ENCODE data around the gene CCR6.
A peak's percentile ranks its signal among the peaks of the same experiment; 100 is the strongest.

DNA sequence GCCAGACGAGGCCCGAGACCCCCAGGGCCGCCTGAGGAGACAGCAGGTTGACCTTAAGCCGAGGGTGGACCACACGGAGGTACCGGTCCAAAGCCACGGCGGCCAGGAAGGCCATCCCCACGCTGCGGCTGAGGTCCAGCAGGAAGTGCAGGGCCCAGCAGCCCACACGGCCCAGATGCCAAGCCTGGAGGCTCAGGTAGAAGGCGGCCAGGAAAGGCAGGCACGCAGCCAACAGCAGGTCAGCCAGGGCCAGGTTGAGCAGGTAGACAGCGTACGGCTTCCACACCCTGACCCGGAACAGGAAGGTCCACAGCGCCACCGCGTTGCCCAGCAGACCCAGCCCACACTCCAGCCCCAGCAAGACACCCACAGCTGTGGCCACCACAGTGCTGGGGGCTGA is 34.5 kb downstream of the CCR6 start:
- TF ChIP-seq, protein P1, sequence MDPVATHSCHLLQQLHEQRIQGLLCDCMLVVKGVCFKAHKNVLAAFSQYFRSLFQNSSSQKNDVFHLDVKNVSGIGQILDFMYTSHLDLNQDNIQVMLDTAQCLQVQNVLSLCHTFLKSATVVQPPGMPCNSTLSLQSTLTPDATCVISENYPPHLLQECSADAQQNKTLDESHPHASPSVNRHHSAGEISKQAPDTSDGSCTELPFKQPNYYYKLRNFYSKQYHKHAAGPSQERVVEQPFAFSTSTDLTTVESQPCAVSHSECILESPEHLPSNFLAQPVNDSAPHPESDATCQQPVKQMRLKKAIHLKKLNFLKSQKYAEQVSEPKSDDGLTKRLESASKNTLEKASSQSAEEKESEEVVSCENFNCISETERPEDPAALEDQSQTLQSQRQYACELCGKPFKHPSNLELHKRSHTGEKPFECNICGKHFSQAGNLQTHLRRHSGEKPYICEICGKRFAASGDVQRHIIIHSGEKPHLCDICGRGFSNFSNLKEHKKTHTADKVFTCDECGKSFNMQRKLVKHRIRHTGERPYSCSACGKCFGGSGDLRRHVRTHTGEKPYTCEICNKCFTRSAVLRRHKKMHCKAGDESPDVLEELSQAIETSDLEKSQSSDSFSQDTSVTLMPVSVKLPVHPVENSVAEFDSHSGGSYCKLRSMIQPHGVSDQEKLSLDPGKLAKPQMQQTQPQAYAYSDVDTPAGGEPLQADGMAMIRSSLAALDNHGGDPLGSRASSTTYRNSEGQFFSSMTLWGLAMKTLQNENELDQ (CRISPR knock-in tag; IDR thresholded peaks at IDR 0.05; ENCODE audit: borderline replicate concordance) = no peak
- TF ChIP-seq HNF4A (CRISPR knock-in tag; IDR thresholded peaks at IDR 0.05) = no peak
- TF ChIP-seq, protein P2, sequence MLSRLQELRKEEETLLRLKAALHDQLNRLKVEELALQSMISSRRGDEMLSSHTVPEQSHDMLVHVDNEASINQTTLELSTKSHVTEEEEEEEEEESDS (CRISPR knock-in tag; IDR thresholded peaks at IDR 0.05; ENCODE audit: borderline replicate concordance) = no peak
- no peak for TF ChIP-seq ZNF224 (CRISPR knock-in tag; IDR thresholded peaks at IDR 0.05)
- TF ChIP-seq THYN1 (CRISPR knock-in tag; IDR thresholded peaks at IDR 0.05; ENCODE audit: borderline replicate concordance, low read depth) = no peak
- no peak for TF ChIP-seq POLR2G (IDR thresholded peaks at IDR 0.05; ENCODE audit: low read depth, low read length)
- TF ChIP-seq, protein P3, sequence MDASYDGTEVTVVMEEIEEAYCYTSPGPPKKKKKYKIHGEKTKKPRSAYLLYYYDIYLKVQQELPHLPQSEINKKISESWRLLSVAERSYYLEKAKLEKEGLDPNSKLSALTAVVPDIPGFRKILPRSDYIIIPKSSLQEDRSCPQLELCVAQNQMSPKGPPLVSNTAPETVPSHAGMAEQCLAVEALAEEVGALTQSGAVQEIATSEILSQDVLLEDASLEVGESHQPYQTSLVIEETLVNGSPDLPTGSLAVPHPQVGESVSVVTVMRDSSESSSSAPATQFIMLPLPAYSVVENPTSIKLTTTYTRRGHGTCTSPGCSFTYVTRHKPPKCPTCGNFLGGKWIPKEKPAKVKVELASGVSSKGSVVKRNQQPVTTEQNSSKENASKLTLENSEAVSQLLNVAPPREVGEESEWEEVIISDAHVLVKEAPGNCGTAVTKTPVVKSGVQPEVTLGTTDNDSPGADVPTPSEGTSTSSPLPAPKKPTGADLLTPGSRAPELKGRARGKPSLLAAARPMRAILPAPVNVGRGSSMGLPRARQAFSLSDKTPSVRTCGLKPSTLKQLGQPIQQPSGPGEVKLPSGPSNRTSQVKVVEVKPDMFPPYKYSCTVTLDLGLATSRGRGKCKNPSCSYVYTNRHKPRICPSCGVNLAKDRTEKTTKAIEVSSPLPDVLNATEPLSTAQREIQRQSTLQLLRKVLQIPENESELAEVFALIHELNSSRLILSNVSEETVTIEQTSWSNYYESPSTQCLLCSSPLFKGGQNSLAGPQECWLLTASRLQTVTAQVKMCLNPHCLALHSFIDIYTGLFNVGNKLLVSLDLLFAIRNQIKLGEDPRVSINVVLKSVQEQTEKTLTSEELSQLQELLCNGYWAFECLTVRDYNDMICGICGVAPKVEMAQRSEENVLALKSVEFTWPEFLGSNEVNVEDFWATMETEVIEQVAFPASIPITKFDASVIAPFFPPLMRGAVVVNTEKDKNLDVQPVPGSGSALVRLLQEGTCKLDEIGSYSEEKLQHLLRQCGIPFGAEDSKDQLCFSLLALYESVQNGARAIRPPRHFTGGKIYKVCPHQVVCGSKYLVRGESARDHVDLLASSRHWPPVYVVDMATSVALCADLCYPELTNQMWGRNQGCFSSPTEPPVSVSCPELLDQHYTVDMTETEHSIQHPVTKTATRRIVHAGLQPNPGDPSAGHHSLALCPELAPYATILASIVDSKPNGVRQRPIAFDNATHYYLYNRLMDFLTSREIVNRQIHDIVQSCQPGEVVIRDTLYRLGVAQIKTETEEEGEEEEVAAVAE (CRISPR knock-in tag; IDR thresholded peaks at IDR 0.05; ENCODE audit: borderline replicate concordance) = no peak
- TF ChIP-seq CBX1 (IDR thresholded peaks at IDR 0.05; ENCODE audit: low read depth) = no peak
- TF ChIP-seq GABPA (IDR thresholded peaks at IDR 0.05; ENCODE audit: low read depth, low read length) = peak; percentile 29; the same call in 1 of the 2 replicates
- TF ChIP-seq GABPA (CRISPR knock-in tag; IDR thresholded peaks at IDR 0.05; ENCODE audit: low read depth) = no peak
- TF ChIP-seq, protein P4, sequence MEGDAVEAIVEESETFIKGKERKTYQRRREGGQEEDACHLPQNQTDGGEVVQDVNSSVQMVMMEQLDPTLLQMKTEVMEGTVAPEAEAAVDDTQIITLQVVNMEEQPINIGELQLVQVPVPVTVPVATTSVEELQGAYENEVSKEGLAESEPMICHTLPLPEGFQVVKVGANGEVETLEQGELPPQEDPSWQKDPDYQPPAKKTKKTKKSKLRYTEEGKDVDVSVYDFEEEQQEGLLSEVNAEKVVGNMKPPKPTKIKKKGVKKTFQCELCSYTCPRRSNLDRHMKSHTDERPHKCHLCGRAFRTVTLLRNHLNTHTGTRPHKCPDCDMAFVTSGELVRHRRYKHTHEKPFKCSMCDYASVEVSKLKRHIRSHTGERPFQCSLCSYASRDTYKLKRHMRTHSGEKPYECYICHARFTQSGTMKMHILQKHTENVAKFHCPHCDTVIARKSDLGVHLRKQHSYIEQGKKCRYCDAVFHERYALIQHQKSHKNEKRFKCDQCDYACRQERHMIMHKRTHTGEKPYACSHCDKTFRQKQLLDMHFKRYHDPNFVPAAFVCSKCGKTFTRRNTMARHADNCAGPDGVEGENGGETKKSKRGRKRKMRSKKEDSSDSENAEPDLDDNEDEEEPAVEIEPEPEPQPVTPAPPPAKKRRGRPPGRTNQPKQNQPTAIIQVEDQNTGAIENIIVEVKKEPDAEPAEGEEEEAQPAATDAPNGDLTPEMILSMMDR (CRISPR knock-in tag; IDR thresholded peaks at IDR 0.05) = no peak
- TF ChIP-seq, protein P5, sequence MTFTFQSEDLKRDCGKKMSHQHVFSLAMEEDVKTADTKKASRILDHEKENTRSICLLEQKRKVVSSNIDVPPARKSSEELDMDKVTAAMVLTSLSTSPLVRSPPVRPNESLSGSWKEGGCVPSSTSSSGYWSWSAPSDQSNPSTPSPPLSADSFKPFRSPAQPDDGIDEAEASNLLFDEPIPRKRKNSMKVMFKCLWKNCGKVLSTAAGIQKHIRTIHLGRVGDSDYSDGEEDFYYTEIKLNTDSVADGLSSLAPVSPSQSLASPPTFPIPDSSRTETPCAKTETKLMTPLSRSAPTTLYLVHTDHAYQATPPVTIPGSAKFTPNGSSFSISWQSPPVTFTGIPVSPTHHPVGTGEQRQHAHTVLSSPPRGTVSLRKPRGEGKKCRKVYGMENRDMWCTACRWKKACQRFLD (CRISPR knock-in tag; IDR thresholded peaks at IDR 0.05; ENCODE audit: borderline replicate concordance) = no peak
- TF ChIP-seq CHD2 (IDR thresholded peaks at IDR 0.05; ENCODE audit: low read depth, low read length) = no peak
- TF ChIP-seq ZSCAN30 (CRISPR knock-in tag; IDR thresholded peaks at IDR 0.05) = no peak
- TF ChIP-seq AHR (CRISPR knock-in tag; IDR thresholded peaks at IDR 0.05) = no peak

Data from HepG2 (cell line).